ENCODE data around the gene TTC28.

TTC28 gene

GRCh38 chr22:27937453-27937852 is 742.2 kb downstream of the TTC28 start:
- Histone ChIP-seq H3K27ac (no peak overlapping the region), H3K27me3 (replicated peaks) (no peaks in the 10 kb centered on the region), H3K4me3 (ENCODE audit: low read depth, low read length) (no peak overlapping the region), H3K36me3 (replicated peaks) (no peaks in the 10 kb centered on the region)
- DNase-seq, result no peak
- in situ Hi-C loops (cut with HindIII; ENCODE audit: low pct_ligation_motif_present, low sequenced_read_pairs), result no loop called here
- TF ChIP-seq CTCF (IDR thresholded peaks at IDR 0.05; ENCODE audit: low read depth, low read length, missing control alignments), result peak; percentile 38

- no peak for TF ChIP-seq CTCF (IDR thresholded peaks at IDR 0.05; ENCODE audit: low read depth, low read length, missing control alignments)
- H3K4me3 ChIP-seq (ENCODE audit: low read depth, low read length), result no peak overlapping the region
- no peaks in the 10 kb centered on the region for H3K27me3 ChIP-seq (replicated peaks)
- no peak overlapping the region for H3K27ac ChIP-seq
- DNase-seq, result no peak
- in situ Hi-C loops (cut with HindIII; ENCODE audit: low pct_ligation_motif_present, low sequenced_read_pairs), result no loop called here
- H3K36me3 ChIP-seq (replicated peaks), result no peaks in the 10 kb centered on the region
Measured at GRCh38 chr22:27935897-27936296, 743.7 kb downstream of the TTC28 start.

DNA sequence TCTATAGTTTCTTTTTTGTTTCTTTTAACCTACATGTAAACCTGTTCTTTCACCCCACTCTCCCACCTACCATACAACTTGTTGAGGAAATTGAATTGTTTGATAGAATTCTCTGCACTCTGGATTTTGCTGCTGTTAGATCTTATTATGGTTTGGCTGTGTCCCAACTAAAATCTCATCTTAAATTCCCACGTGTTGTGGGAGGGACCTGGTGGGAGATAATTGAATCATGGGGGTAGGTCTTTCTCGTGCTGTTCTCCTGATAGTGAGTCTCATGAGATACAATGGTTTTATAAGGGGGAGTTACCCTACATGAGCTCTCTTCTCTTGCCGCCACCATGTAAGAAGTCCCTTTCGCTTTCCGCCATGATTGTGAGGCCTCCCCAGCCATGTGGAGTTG is 745.6 kb downstream of the TTC28 start:
- no peak overlapping the region for H3K4me3 ChIP-seq (ENCODE audit: low read depth, low read length)
- in situ Hi-C loops (cut with HindIII; ENCODE audit: low pct_ligation_motif_present, low sequenced_read_pairs), result no loop called here
- no peak for DNase-seq
- no peaks in the 10 kb centered on the region for H3K27me3 ChIP-seq (replicated peaks)
- TF ChIP-seq CTCF (IDR thresholded peaks at IDR 0.05; ENCODE audit: low read depth, low read length, missing control alignments), result no peak
- no peak overlapping the region for H3K27ac ChIP-seq
- no peaks in the 10 kb centered on the region for H3K36me3 ChIP-seq (replicated peaks)

- Histone ChIP-seq H3K36me3 (replicated peaks) (no peaks in the 10 kb centered on the region), H3K4me3 (ENCODE audit: low read depth, low read length) (no peak overlapping the region), H3K27ac (no peak overlapping the region), H3K27me3 (replicated peaks) (no peaks in the 10 kb centered on the region)
- no peak for TF ChIP-seq CTCF (IDR thresholded peaks at IDR 0.05; ENCODE audit: low read depth, low read length, missing control alignments)
- no peak for DNase-seq
- in situ Hi-C loops (cut with HindIII; ENCODE audit: low pct_ligation_motif_present, low sequenced_read_pairs), result no loop called here
Measured at GRCh38 chr22:27933186-27933983, 746.3 kb downstream of the TTC28 start.

DNA sequence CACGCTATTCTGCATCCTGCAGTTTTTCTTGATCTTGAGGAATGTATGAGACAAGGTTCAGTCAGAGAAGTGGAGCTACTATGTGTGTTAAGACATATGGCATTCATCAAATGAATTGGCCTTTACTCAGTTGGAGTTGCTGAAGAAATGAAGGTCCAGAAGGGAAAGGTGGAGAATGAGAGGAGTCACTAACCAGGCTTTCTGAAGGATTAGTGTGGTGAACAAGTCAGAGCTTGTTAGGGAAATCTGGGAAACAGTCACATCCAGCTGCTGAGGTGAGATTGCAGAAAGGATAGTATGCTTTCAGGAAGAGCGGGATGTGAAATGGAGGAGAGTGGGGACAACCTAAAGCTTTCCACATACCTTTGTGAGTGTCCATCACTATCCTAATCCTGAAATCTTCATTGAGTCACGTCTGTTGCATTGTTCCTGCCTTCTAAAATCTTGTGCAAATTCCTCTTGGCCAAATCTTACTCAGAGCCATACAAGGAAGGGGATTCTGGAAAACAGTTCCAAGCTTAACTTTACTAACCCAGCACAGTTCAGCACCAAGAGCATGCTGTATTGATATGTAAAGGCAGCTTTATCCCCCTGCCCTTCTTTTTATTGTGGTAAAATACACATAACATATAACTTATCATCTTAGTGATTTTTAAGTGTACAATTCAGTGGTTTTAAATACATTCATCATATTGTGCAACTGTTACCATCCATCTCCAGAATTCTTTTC is 749.1 kb downstream of the TTC28 start:
- no peak overlapping the region for H3K4me3 ChIP-seq (ENCODE audit: low read depth, low read length)

More for the DNA sequence above, 749.1 kb downstream of the TTC28 start:
- Histone ChIP-seq H3K27me3 (replicated peaks) (no peaks in the 10 kb centered on the region), H3K36me3 (replicated peaks) (no peaks in the 10 kb centered on the region), H3K27ac (no peak overlapping the region)
- no peak for DNase-seq
- no peak for TF ChIP-seq CTCF (IDR thresholded peaks at IDR 0.05; ENCODE audit: low read depth, low read length, missing control alignments)
- in situ Hi-C loops (cut with HindIII; ENCODE audit: low pct_ligation_motif_present, low sequenced_read_pairs), result no loop called here

All from brain microvascular endothelial cell (primary cell).